Measurements from ENCODE around the gene EPAS1. TPM values are rescaled to one million over a fixed set of nuclear protein-coding genes. Genes with fewer than 3 reads are reported as not detected.
"Not testable (repeated sequence)": the region's sequence is repeated elsewhere in the genome, so short reads cannot be mapped to it uniquely, and the experiment has no call there.

The EPAS1 gene
- total RNA-seq, 1 experiment from 2014 or later = 14.8 TPM

- no peak for DNase-seq (ENCODE audit: low read depth)
These were observed 85.3 kb downstream of the EPAS1 start for GRCh38 chr2:46382331-46383112.

DNA sequence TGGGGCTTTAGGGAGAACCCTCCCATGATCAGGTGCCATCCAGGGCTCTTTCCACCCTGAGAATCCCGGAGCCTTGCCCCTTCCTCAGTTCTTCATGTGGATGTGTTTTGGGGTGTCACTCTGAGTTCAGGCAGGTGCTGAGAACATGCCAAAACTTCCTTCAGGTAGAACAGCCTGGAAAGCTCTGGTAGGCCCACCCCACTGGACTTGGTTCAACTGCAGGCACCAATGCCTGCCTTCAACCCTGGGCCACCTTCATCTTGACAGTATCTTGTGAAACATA lies 85.8 kb downstream of the EPAS1 start:
- no peak for DNase-seq (ENCODE audit: low read depth)

DNA sequence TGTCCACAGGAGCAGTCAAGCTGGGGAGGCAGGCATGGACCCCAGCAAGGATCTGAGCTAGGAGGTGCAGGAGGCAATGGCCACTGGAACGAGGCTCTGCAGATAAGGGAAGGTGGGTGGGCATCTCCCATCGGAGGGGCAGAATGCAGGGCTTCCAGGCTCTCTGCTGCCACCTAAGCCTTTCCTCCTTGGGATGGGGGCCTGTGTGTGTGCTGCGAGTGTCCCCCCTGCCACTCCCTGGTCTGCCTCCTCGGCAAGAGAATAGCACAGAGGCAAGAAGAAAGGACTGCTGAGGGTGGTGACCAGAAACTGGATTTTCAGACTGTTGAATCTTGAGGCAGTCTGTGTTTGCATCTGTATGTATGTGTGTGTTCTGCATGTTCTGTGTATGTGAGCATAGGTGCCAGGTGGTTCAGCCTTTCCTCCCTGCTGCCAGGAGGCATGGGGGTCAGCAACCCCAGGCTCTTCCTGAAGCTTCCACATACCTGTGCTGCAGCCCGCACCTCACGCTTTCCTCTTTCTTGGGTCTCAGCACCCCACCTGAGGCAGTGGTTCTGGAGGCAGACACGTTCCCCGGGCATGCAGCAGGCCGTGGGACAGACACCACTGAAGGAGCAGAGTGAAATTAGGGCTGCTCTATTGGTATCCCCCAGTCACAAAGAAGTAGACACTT lies 86.7 kb downstream of the EPAS1 start:
- DNase-seq (ENCODE audit: low read depth) = no peak

DNA sequence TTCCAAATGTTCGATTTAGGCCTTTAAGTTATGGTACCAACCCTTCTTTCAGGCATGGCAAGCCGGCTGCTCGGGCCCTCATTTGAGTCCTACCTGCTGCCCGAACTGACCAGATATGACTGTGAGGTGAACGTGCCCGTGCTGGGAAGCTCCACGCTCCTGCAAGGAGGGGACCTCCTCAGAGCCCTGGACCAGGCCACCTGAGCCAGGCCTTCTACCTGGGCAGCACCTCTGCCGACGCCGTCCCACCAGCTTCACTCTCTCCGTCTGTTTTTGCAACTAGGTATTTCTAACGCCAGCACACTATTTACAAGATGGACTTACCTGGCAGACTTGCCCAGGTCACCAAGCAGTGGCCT lies 87.2 kb downstream of the EPAS1 start:
- no peak for DNase-seq (ENCODE audit: low read depth)

DNA sequence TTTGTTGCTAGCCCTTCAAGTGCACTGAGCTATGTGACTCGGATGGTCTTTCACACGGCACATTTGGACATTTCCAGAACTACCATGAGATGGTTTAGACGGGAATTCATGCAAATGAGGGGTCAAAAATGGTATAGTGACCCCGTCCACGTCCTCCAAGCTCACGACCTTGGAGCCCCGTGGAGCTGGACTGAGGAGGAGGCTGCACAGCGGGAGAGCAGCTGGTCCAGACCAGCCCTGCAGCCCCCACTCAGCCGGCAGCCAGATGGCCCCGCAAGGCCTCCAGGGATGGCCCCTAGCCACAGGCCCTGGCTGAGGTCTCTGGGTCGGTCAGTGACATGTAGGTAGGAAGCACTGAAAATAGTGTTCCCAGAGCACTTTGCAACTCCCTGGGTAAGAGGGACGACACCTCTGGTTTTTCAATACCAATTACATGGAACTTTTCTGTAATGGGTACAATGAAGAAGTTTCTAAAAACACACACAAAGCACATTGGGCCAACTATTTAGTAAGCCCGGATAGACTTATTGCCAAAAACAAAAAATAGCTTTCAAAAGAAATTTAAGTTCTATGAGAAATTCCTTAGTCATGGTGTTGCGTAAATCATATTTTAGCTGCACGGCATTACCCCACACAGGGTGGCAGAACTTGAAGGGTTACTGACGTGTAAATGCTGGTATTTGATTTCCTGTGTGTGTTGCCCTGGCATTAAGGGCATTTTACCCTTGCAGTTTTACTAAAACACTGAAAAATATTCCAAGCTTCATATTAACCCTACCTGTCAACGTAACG lies 88.8 kb downstream of the EPAS1 start:
- peak; percentile 85 for DNase-seq (ENCODE audit: low read depth)

DNA sequence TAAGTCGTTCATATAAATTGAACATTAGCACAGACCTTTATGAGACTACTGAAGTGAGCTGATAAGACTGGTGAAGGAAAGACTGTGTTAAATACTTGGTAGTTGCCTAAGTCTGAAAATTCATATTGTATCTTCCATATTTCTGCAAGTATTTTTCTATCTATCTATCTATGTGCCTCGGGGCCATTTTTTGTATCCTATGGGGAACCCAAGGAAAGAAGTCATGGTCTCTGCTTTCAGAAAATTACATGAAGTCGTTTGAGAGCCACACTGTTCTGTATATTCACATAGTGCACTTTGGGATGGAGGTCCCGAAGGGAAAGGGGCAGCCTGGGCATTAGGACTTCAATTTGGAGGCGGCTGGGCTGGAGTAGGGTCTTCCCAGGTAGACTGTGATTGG lies 89.6 kb downstream of the EPAS1 start:
- DNase-seq (ENCODE audit: low read depth) = no peak

GRCh38 chr2:46387292-46387691 lies 90.1 kb downstream of the EPAS1 start:
- DNase-seq (ENCODE audit: low read depth) = no peak

DNA sequence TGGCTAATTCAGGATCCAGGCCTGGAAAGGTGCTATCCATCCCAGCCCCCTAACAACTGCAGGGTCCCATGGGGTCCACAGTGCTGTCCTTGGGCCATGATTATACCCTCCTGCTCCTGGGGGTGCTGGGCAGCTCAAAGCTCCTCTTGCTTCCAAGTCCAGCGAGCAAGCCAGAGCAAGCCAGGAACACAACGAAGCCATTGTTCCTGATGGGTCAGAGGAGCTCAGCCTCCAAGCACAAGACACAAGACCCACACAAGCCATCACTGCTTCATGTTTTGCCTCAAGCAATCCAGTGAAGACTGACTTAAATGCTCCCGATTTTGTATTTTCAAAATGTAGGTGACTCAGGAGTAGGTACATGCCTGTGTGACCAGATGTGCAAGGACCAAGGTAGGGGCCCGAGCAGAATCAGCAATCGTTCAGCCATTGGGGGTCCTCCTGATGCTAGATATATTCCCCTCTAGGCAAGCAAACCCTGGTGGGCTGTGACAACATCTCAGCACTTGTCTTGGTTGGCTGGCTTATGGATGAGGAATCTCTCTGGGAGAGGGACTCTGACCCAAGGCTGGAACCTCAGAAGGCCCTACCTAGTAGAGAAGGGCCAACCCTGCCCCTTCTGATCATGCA lies 90.8 kb downstream of the EPAS1 start:
- no peak for DNase-seq (ENCODE audit: low read depth)

GRCh38 chr2:46388881-46389280 lies 91.7 kb downstream of the EPAS1 start:
- DNase-seq (ENCODE audit: low read depth) = no peak

DNA sequence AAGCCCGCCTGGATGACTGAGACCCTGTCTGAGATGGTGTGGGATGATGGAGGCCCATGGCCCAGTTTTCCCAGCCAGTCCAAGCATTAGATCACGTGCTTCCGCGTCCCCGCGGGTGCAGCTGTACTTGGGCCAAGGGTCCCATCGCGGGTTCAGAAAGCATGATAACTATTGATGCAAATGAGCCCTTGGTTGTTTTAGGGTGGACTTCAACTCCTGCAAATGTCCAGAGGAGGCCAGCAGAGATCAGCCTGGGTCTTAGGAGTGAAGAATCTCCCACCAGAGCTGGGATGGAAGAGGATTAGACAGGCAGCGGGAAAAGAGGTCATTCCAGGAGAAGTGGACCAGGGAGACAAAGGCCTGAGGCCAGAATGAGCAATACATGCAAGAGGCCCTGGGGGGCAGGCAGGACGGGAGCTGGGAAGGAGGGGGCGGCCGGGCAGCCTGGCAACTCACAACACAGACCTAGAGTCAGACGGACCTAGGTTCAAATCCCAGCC lies 92.3 kb downstream of the EPAS1 start:
- no peak for DNase-seq (ENCODE audit: low read depth)

DNA sequence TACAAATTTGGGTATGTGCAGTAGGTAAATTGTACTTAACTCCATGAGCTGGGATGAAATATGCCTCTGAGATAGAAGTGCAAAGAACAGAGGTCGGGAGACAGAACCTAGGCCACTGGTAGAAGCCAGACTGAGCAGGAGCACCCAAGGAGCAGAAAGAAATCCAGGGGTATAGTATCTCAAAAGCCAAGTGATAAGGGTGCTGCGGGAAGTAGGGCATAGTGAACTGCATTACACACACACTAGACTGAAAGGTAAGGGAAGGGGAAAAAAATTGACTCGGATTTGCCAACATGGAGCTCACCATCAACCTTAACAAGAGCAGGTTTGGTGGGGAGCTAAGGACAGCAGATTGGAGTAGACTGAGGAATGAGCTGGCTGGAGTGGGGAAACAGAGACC lies 92.8 kb downstream of the EPAS1 start:
- no peak for DNase-seq (ENCODE audit: low read depth)

DNA sequence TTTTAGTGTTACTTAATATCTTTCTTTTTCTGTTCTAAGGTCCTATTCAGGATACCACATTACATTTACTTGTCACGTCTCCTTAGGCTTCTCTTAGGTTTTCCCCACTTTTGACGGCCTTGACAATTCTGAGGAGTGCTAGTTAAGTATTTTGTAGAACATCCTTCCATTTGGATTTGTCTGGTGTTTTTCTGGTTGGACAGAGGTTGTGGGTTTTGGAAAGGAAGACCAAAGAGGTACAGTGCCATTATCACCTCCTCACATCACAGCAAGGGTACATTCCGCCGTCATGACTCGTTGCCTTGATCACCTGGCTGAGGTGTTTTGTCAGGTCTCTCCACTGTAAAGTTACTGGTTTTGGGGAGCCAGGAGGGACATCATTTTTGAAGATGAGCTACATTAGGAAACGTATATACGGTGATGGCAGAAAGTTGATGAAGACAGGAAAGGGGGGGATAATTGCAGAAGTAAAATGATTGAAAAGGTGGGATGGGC lies 93.7 kb downstream of the EPAS1 start:
- DNase-seq (ENCODE audit: low read depth) = no peak

GRCh38 chr2:46392561-46393346 lies 95.5 kb downstream of the EPAS1 start:
- DNase-seq (ENCODE audit: low read depth) = no peak

GRCh38 chr2:46393347-46393820 lies 96.2 kb downstream of the EPAS1 start:
- no peak for DNase-seq (ENCODE audit: low read depth)

- no peak for DNase-seq (ENCODE audit: low read depth)
These were observed 96.7 kb downstream of the EPAS1 start for GRCh38 chr2:46393865-46394264.

DNA sequence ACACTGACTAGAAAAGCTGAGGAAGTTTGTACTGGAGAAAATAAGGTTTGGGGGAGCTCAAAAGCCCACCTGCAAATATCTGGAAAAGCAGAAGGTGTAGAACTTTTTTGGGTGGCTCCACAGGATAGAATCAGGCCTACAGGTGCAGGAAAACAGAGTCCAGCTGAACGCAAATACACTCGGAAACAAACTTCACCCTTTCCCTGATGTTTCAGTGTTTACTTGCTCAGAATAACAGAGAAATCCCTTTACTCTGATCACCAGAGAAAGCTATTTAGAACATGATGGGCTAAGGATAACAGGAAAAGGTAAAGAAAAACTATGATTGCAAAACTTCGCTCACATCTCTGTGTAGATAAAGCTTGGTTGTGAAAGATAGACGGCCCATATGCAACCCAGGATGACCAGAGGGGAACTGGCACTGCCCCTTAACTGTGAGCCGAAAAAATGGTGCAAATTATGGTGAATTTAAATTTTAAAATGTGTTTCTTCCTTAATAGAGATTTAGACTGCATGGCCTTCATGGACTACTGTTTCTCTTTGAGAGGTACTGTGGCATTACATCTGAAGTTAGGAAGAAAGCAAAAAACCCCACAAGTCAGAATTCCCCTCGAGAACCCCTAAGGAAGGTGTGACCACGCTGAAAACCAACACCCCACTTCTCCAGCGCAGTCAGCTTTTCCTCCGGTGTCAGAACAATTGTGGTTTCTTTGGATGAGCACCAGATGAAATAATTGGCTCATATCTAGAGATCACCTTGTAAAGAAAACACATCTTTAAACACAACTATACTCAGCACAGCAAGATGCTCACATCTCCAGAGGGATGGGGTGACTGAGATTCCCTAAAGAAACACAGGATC lies 97.7 kb downstream of the EPAS1 start:
- peak; percentile 14 for DNase-seq (ENCODE audit: low read depth)

DNA sequence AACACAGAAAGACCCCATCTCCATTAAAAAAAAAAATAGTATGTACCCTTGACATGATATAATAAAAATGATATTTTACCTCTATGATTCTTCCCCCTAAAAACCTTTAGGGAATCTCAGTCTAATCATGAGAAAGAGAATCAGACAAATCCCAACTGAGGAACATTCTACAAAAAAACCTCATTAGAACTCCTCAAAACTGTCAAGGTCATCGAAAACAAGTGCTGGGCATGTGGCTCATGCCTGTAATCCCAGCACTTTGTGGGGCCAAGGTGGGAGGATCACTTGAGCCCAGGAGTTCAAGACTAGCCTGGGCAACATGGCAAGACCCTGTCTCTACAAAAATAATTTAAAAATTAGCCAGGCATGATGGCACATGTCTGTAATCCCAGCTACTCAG lies 98.5 kb downstream of the EPAS1 start:
- not testable (repeated sequence) for DNase-seq (ENCODE audit: low read depth)

DNA sequence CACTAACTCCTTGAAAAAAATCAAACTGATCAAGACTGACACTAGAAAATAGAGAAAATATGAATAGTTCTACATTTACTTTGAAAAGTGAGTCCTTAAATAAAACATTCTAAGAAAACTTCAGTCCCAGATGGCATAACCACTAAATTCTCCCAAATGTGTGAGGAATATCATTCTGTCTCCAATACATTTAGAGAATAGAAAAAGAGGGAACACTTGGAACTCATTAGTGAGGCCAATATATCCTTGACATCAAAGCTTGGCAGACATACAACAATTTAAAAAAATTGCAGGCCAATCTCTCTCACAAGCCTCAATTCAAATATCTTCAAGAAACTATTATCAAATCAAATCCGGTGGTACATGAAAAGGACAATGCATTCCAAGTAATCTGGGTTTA lies 102.8 kb downstream of the EPAS1 start:
- DNase-seq (ENCODE audit: low read depth) = no peak

DNA sequence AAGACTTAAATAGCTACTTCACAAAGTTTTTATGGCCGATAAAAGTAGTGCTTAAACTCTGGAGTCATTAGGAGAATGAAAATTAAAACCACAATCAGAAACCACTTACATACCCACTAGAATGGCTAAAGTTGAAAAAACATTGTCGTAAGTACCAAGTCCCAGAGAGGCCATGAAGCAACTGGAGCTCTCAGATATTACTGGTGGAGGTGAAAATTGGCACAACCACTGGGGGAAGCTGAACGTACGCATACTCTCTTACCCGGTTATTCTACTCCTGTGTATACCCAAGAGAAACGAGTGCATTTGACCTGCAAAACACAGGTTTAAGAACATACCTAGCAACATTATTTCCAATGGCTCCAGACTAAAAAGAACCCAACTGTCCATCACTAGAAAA lies 105.7 kb downstream of the EPAS1 start:
- no peak for DNase-seq (ENCODE audit: low read depth)

DNA sequence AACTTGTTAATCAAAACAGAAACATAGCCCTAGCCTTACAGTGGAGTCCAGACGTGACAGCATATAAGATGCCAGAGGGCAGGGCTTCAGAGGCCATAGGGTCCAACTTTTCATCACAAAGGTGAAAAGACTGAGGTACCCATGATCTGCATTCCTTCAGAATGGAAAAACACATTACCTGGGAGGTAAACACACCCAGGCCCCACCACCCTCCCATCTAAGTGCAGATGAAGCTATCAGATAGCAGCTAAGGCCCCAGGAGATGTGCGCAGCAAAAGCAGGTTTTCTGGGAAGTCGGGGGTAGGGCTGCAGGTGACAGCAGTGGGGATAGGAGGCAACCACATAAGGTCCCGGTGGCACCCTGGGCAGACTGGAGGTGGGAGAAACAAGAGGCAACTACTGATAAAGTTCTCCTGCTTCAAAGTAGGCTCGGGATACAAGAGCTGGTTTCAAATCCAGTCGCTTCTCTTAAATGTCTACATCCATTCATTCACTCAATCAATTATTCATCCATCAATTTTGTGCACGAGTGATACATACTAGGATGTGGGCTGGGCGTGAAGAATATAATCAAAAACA lies 107.1 kb downstream of the EPAS1 start:
- DNase-seq (ENCODE audit: low read depth) = no peak
